ENCODE measurements around the gene STX12. TPM values are rescaled to one million over a fixed set of nuclear protein-coding genes. Genes with fewer than 3 reads are reported as not detected.
A peak's percentile ranks its signal among the peaks of the same experiment; 100 is the strongest.

STX12 gene
- 48.1 to 49.6 TPM (median 48.3 TPM) in 3 replicates for total RNA-seq
- long read RNA-seq, transcript STX12-201 (9 exons, 3,079 nt), result major isoform, 139 of 146 reads
- long read RNA-seq, partial matches to known transcripts, result 1 of 146 reads
- long read RNA-seq, other reads (novel, unspliced or antisense), result 5 of 146 reads

GRCh38 chr1:27772932-27773825 is at the start of gene STX12:
Gene STX12 (plus strand): TSS chr1:27773219. CDS start chr1:27773308, 89 bp downstream.
- Mint-ChIP-seq H3K9me3 (ENCODE audit: low read depth) (no peaks in the 10 kb centered on the region), H3K27ac (ENCODE audit: unreplicated experiment) (peak within 1 kb of the TSS; percentile 94), H3K36me3 (ENCODE audit: low read depth) (peaks cover 7% of the 10 kb centered on the region), H3K4me1 (ENCODE audit: low read depth) (peaks cover 33% of the 10 kb centered on the region), H3K27me3 (ENCODE audit: low read depth) (no peaks in the 10 kb centered on the region), H3K4me3 (ENCODE audit: unreplicated experiment) (peak within 1 kb of the TSS; percentile 95)
- DNase-seq (ENCODE audit: low spot score), result peak; percentile 97
- TF ChIP-seq, protein P1, sequence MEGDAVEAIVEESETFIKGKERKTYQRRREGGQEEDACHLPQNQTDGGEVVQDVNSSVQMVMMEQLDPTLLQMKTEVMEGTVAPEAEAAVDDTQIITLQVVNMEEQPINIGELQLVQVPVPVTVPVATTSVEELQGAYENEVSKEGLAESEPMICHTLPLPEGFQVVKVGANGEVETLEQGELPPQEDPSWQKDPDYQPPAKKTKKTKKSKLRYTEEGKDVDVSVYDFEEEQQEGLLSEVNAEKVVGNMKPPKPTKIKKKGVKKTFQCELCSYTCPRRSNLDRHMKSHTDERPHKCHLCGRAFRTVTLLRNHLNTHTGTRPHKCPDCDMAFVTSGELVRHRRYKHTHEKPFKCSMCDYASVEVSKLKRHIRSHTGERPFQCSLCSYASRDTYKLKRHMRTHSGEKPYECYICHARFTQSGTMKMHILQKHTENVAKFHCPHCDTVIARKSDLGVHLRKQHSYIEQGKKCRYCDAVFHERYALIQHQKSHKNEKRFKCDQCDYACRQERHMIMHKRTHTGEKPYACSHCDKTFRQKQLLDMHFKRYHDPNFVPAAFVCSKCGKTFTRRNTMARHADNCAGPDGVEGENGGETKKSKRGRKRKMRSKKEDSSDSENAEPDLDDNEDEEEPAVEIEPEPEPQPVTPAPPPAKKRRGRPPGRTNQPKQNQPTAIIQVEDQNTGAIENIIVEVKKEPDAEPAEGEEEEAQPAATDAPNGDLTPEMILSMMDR (IDR thresholded peaks at IDR 0.05), result peak; percentile 7

DNA sequence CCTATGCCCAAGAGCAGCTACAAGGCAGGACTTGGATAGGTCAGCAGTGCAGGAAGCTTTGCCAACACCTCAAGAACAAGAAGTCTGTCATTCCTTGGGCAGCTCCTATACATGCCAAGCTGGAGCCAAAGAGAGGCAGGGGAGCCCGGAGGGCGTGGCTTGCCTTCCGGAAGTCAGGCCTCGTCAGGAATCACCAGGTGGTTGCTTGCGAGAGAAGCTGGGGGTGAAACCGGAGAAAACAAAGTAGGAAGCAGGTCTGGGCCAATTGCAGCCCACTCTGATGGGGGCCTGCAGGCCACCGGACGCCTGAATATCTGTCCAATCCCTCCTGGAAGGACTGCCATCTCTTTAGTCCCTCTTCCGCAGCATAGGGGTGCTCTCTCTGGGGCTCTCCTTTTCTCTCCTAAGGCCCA is 48.1 kb upstream of the STX12 start:
- peaks cover 22% of the 10 kb centered on the region for H3K4me1 Mint-ChIP-seq (ENCODE audit: low read depth)
- DNase-seq (ENCODE audit: low spot score), result no peak
- no peaks in the 10 kb centered on the region for H3K9me3 Mint-ChIP-seq (ENCODE audit: low read depth)
- TF ChIP-seq, protein P1 (IDR thresholded peaks at IDR 0.05), result no peak
- peaks cover 5% of the 10 kb centered on the region for H3K27me3 Mint-ChIP-seq (ENCODE audit: low read depth)
- H3K4me3 Mint-ChIP-seq (ENCODE audit: unreplicated experiment), result peak overlapping the region; percentile 77
- H3K36me3 Mint-ChIP-seq (ENCODE audit: low read depth), result peaks cover 5% of the 10 kb centered on the region
- peak overlapping the region; percentile 98 for H3K27ac Mint-ChIP-seq (ENCODE audit: unreplicated experiment)

DNA sequence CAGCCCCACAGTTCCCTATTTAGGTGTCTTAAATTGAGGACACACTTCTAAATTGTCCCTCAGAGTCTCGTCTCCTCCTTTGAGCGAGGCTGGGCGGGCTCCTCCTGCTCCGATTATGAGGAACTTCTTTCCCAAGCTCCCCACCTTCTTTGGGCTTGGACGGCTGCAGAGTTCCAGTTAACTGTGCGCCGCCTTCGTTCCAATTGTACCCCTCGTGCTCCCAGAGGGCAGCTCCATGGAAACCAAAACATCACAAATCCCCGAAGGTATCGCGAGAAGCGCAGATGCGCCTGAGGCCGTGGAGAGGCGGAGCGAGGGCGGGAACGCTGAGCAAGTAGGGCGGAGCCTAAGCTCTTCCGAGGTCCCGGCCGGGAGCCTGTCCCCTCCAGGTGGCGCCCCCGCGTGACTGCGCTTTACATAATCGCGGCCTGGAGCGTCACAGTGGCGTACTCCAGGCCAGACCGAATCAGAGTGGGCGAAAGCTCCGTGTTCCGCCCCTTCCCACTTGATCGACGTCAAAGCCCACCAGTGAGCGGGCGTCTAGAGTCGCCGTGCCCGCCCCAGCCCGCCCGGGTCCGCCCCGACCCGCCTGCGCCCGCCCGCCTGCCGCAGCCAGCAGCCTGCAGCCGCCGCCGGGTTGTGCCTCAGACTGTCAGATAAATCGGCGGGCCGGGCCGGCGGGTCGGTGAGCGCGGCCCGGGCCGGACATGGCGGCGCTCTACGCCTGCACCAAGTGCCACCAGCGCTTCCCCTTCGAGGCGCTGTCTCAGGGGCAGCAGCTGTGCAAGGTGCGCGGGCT is 47.4 kb upstream of the STX12 start, which contains the start of gene FAM76A:
Gene FAM76A (plus strand): TSS at position 588 of the 799 bp plus-strand sequence. CDS start 120 bp downstream, at position 708.
- Mint-ChIP-seq H3K9me3 (ENCODE audit: low read depth) (no peaks in the 10 kb centered on the region), H3K36me3 (ENCODE audit: low read depth) (peaks cover 5% of the 10 kb centered on the region), H3K4me1 (ENCODE audit: low read depth) (peaks cover 22% of the 10 kb centered on the region), H3K27ac (ENCODE audit: unreplicated experiment) (peak within 1 kb of the TSS; percentile 98), H3K27me3 (ENCODE audit: low read depth) (peaks cover 2% of the 10 kb centered on the region), H3K4me3 (ENCODE audit: unreplicated experiment) (peak within 1 kb of the TSS; percentile 80)
- TF ChIP-seq, protein P1 (IDR thresholded peaks at IDR 0.05), result peak; percentile 79
- peak; percentile 99 for DNase-seq (ENCODE audit: low spot score)

DNA sequence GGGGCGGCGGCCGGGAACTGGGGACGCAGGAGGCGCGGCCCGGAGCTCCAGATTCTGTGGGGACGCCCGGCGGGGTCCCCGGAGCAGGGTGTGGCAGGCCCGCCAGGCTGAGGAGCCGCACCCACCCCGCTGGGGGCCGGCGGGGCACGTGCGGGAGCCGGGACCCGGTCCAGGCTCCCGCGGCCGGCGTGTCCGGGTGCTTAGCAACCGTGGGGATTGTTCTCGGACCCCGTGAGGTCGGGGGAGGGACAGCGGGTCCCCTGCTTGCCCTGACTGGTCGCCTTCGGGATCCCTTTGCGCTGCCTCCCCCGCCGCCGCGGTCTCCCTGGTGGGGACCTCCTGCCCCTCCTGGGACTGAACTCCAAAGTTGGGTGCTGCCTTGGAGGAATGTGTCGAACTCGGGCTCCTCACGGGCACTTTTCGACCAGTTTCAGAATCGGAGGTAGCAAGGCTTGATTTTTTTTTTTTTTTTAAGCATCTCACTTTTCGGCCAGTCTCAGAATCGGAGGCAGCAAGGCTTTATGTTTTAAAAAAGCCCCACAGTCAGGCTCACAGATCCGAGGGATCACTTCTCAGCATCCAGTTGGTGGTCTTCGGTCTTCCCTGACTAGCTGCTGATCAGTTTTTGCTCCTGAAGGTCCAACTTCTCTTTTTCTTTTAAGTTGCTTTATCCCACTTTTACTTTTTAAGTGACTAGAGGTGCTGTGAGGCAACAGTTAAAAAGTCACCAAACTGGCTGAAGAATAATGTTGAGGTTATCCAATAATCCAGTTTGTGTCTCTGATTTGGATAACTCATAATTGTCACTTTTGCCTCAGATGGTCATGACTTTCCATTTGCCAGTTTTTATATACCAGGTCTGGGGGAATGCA is 46.6 kb upstream of the STX12 start:
- TF ChIP-seq, protein P1 (IDR thresholded peaks at IDR 0.05), result no peak
- Mint-ChIP-seq H3K4me1 (ENCODE audit: low read depth) (peaks cover 22% of the 10 kb centered on the region), H3K9me3 (ENCODE audit: low read depth) (no peaks in the 10 kb centered on the region), H3K36me3 (ENCODE audit: low read depth) (peaks cover 7% of the 10 kb centered on the region), H3K4me3 (ENCODE audit: unreplicated experiment) (peak overlapping the region; percentile 80), H3K27ac (ENCODE audit: unreplicated experiment) (peak overlapping the region; percentile 91), H3K27me3 (ENCODE audit: low read depth) (no peaks in the 10 kb centered on the region)
- DNase-seq (ENCODE audit: low spot score), result peak; percentile 90

Data from chondrocyte (in vitro differentiated cells).